ENCODE results near the gene CCNC.

- TF ChIP-seq CEBPB (IDR thresholded peaks at IDR 0.05) (no peak), RAD21 (IDR thresholded peaks at IDR 0.05; ENCODE audit: low read depth) (no peak), NFIC (IDR thresholded peaks at IDR 0.05) (no peak)
Measured at GRCh38 chr6:99613705-99614429, 45.4 kb upstream of the CCNC start.
